CD4-positive, CD25-positive, alpha-beta regulatory T cell (primary cell): Measurements from ENCODE around the gene RHBDF1. TPM values are rescaled to one million over a fixed set of nuclear protein-coding genes. Genes with fewer than 3 reads are reported as not detected.
"Not testable (repeated sequence)": the region's sequence is repeated elsewhere in the genome, so short reads cannot be mapped to it uniquely, and the experiment has no call there.

Experiments used
- ATAC-seq, 2 donors: fragments of 150-1000 bp; cut with Tn5 transposase; one replicate each; pipeline ENCODE4 v1.10.0; 2021; ENCODE audit warnings: low read depth in 2 of 2, moderate number of reproducible peaks in 2 of 2, moderate library complexity in 1 of 2
- DNase-seq, 3 donors: peaks; one replicate each; pipeline versions ENCODE4 v3.0.0 to v3.0.0-alpha.2; 2012 to 2022; ENCODE audit warnings: mixed read lengths in 1 of 3
- H3K27ac ChIP-seq: one replicate; pipeline ENCODE4 v1.7.0; 2013; ENCODE audit warnings: mild to moderate bottlenecking, low read length; ENCODE audit not compliant: insufficient read depth, poor library complexity, severe bottlenecking
- H3K27me3 ChIP-seq: one replicate; pipeline ENCODE4 v1.7.0; 2013; ENCODE audit warnings: low read length; ENCODE audit not compliant: control insufficient read depth, insufficient read depth
- H3K36me3 ChIP-seq: one replicate; pipeline ENCODE4 v1.7.0; 2013; ENCODE audit warnings: mild to moderate bottlenecking, low read length, moderate library complexity; ENCODE audit not compliant: control insufficient read depth, insufficient read depth
- H3K4me1 ChIP-seq: 2 replicates; pipeline ENCODE4 v1.7.0; 2013; ENCODE audit warnings: mild to moderate bottlenecking, low read length; ENCODE audit not compliant: insufficient read depth, control insufficient read depth, poor library complexity, severe bottlenecking
- H3K4me3 ChIP-seq: one replicate; pipeline ENCODE4 v1.7.0; 2013; ENCODE audit warnings: low read depth, mild to moderate bottlenecking, low read length, moderate library complexity
- H3K9me3 ChIP-seq, 2 experiments: 1 replicate in 1 of 2; 2 replicates in 1 of 2; pipeline ENCODE4 v1.7.0; 2013; ENCODE audit warnings: low read length in 2 of 2, mild to moderate bottlenecking in 1 of 2, moderate library complexity in 1 of 2; ENCODE audit not compliant: control insufficient read depth in 2 of 2
- H3K27ac Mint-ChIP-seq, 3 donors: one replicate each; pipeline ENCODE4 v1.8.0; 2020 to 2022; ENCODE audit warnings: mild to moderate bottlenecking in 3 of 3, mixed read lengths in 3 of 3, moderate library complexity in 2 of 3
- H3K27me3 Mint-ChIP-seq: one replicate; pipeline ENCODE4 v1.8.0; 2022; ENCODE audit warnings: mild to moderate bottlenecking, mixed read lengths
- H3K36me3 Mint-ChIP-seq: one replicate; pipeline ENCODE4 v1.8.0; 2020; ENCODE audit warnings: mixed read lengths
- H3K4me1 Mint-ChIP-seq, 4 donors: one replicate each; pipeline ENCODE4 v1.8.0; 2020 to 2022; ENCODE audit warnings: mixed read lengths in 4 of 4, mild to moderate bottlenecking in 1 of 4
- H3K4me3 Mint-ChIP-seq, 4 donors: one replicate each; pipeline ENCODE4 v1.8.0; 2020 to 2022; ENCODE audit warnings: mild to moderate bottlenecking in 4 of 4, mixed read lengths in 4 of 4, moderate library complexity in 3 of 4
- H3K9me3 Mint-ChIP-seq, 7 donors: one replicate each; pipeline ENCODE4 v1.8.0; 2020 to 2022; ENCODE audit warnings: mixed read lengths in 7 of 7, mild to moderate bottlenecking in 3 of 7, moderate library complexity in 2 of 7
- polyA plus RNA-seq, 4 donors: library from polyadenylated mRNA; unstranded; fragments of 300-500 nt; fragmentation: Illumina TruSeq; gene quantifications; one replicate each; pipeline ENCODE4 v1.2.3, GENCODE V29; 2021
- total RNA-seq: library from RNA; stranded (reverse); gene quantifications from one replicate; pipeline ENCODE4 v1.2.3, GENCODE V29; 2022

RHBDF1 gene
- total and polyA plus RNA-seq, 5 donors from 2014 or later, result 0.67 TPM; not detected in 4

GRCh38 chr16:50769-51591 is 21.5 kb downstream of the RHBDF1 start:
- H3K4me1 ChIP-seq, result peaks cover 27% of the 10 kb centered on the region
- H3K27ac ChIP-seq, result no peak overlapping the region
- H3K9me3 ChIP-seq, result no peaks in the 10 kb centered on the region
- peaks cover 32% of the 10 kb centered on the region for H3K36me3 ChIP-seq
- no peaks in the 10 kb centered on the region for H3K27me3 Mint-ChIP-seq
- peak overlapping the region; percentile 66 to 95 (median 80) for H3K4me3 Mint-ChIP-seq
- peaks cover 12 to 48% (median 28%) of the 10 kb centered on the region in 4 donors for H3K4me1 Mint-ChIP-seq
- H3K9me3 Mint-ChIP-seq, result no peaks in the 10 kb centered on the region
- peak overlapping the region; percentile 41 for H3K4me3 ChIP-seq
- DNase-seq, result no peak
- no peak for ATAC-seq
- peaks cover 24% of the 10 kb centered on the region for H3K36me3 Mint-ChIP-seq
- H3K27me3 ChIP-seq, result no peaks in the 10 kb centered on the region
- H3K27ac Mint-ChIP-seq, result peak overlapping the region in 1 of 3 donors; percentile 20

- ATAC-seq (no peak), DNase-seq (no peak)
- H3K27me3 Mint-ChIP-seq, result no peaks in the 10 kb centered on the region
- H3K4me3 Mint-ChIP-seq, result no peak overlapping the region
- peak overlapping the region in 1 of 3 donors; percentile 61 for H3K27ac Mint-ChIP-seq
- H3K36me3 Mint-ChIP-seq, result peaks cover 50% of the 10 kb centered on the region
- no peak overlapping the region for H3K4me3 ChIP-seq
- H3K4me1 ChIP-seq, result peaks cover 13% of the 10 kb centered on the region
- peaks cover 16 to 41% (median 28%) of the 10 kb centered on the region in 4 donors for H3K4me1 Mint-ChIP-seq
- H3K9me3 ChIP-seq, result no peaks in the 10 kb centered on the region
- no peak overlapping the region for H3K27ac ChIP-seq
- no peaks in the 10 kb centered on the region for H3K9me3 Mint-ChIP-seq
- peaks cover 59% of the 10 kb centered on the region for H3K36me3 ChIP-seq
- no peaks in the 10 kb centered on the region for H3K27me3 ChIP-seq
Measured at GRCh38 chr16:47234-47633, 25.2 kb downstream of the RHBDF1 start.

GRCh38 chr16:46510-46909 is 25.9 kb downstream of the RHBDF1 start:
- Mint-ChIP-seq H3K36me3 (peaks cover 56% of the 10 kb centered on the region), H3K4me1 (peaks cover 21 to 40% (median 33%) of the 10 kb centered on the region in 4 donors)
- H3K27me3 ChIP-seq, H3K9me3 Mint-ChIP-seq, H3K9me3 ChIP-seq, H3K27ac ChIP-seq, H3K4me3 Mint-ChIP-seq, H3K27ac Mint-ChIP-seq, DNase-seq, H3K4me3 ChIP-seq, H3K4me1 ChIP-seq, H3K27me3 Mint-ChIP-seq, ATAC-seq: not testable (repeated sequence)
- peaks cover 63% of the 10 kb centered on the region for H3K36me3 ChIP-seq

GRCh38 chr16:45454-45853 is 27.0 kb downstream of the RHBDF1 start:
- Mint-ChIP-seq H3K27ac (no peak overlapping the region), H3K9me3 (no peaks in the 10 kb centered on the region), H3K27me3 (no peaks in the 10 kb centered on the region), H3K4me3 (no peak overlapping the region), H3K36me3 (peaks cover 46% of the 10 kb centered on the region), H3K4me1 (peaks cover 14 to 30% (median 24%) of the 10 kb centered on the region in 4 donors)
- H3K27me3 ChIP-seq, result no peaks in the 10 kb centered on the region
- ATAC-seq, result no peak
- no peak overlapping the region for H3K4me3 ChIP-seq
- no peaks in the 10 kb centered on the region for H3K9me3 ChIP-seq
- no peak overlapping the region for H3K27ac ChIP-seq
- peaks cover 58% of the 10 kb centered on the region for H3K36me3 ChIP-seq
- H3K4me1 ChIP-seq, result no peaks in the 10 kb centered on the region
- no peak for DNase-seq

- no peak overlapping the region for H3K4me3 Mint-ChIP-seq
- Histone ChIP-seq H3K36me3 (peaks cover 52% of the 10 kb centered on the region), H3K27me3 (no peaks in the 10 kb centered on the region), H3K4me1 (peaks cover 2% of the 10 kb centered on the region), H3K27ac (no peak overlapping the region), H3K4me3 (no peak overlapping the region), H3K9me3 (no peaks in the 10 kb centered on the region)
- ATAC-seq, result no peak
- H3K4me1 Mint-ChIP-seq, result peaks cover 14 to 30% (median 22%) of the 10 kb centered on the region in 4 donors
- H3K27ac Mint-ChIP-seq, result peak overlapping the region in 1 of 3 donors; percentile 9
- no peak for DNase-seq
- H3K27me3 Mint-ChIP-seq, result no peaks in the 10 kb centered on the region
- no peaks in the 10 kb centered on the region for H3K9me3 Mint-ChIP-seq
- peaks cover 42% of the 10 kb centered on the region for H3K36me3 Mint-ChIP-seq
Measured at GRCh38 chr16:44655-45054, 27.8 kb downstream of the RHBDF1 start.

- peaks cover 15% of the 10 kb centered on the region for H3K4me1 ChIP-seq
- H3K27ac Mint-ChIP-seq, result no peak overlapping the region
- no peak for DNase-seq
Measured at GRCh38 chr16:43294-43693, 29.1 kb downstream of the RHBDF1 start.

GRCh38 chr16:42691-43090 is 29.7 kb downstream of the RHBDF1 start:
- no peaks in the 10 kb centered on the region for H3K9me3 ChIP-seq
- Mint-ChIP-seq H3K4me3 (no peak overlapping the region), H3K36me3 (peaks cover 39% of the 10 kb centered on the region), H3K27ac (peak overlapping the region in 1 of 3 donors; percentile 73), H3K9me3 (no peaks in the 10 kb centered on the region), H3K27me3 (no peaks in the 10 kb centered on the region), H3K4me1 (peaks cover 14 to 45% (median 33%) of the 10 kb centered on the region in 4 donors)
- H3K27me3 ChIP-seq, result no peaks in the 10 kb centered on the region
- H3K36me3 ChIP-seq, result peaks cover 46% of the 10 kb centered on the region
- peaks cover 19% of the 10 kb centered on the region for H3K4me1 ChIP-seq
- H3K27ac ChIP-seq, result no peak overlapping the region
- DNase-seq (no peak), ATAC-seq (no peak)
- no peak overlapping the region for H3K4me3 ChIP-seq

More at GRCh38 chr16:43294-43693, 29.1 kb downstream of the RHBDF1 start:
- Mint-ChIP-seq H3K9me3 (no peaks in the 10 kb centered on the region), H3K36me3 (peaks cover 42% of the 10 kb centered on the region), H3K4me1 (peaks cover 14 to 42% (median 30%) of the 10 kb centered on the region in 4 donors), H3K27me3 (no peaks in the 10 kb centered on the region), H3K4me3 (no peak overlapping the region)
- H3K27me3 ChIP-seq, result no peaks in the 10 kb centered on the region
- peaks cover 49% of the 10 kb centered on the region for H3K36me3 ChIP-seq
- no peak overlapping the region for H3K27ac ChIP-seq
- H3K4me3 ChIP-seq, result no peak overlapping the region
- no peak for ATAC-seq
- no peaks in the 10 kb centered on the region for H3K9me3 ChIP-seq

GRCh38 chr16:42069-42457 is 30.4 kb downstream of the RHBDF1 start:
- peaks cover 42% of the 10 kb centered on the region for H3K36me3 ChIP-seq
- no peak overlapping the region for H3K27ac ChIP-seq
- H3K4me1 Mint-ChIP-seq, result peaks cover 14 to 46% (median 37%) of the 10 kb centered on the region in 4 donors

More at GRCh38 chr16:42069-42457, 30.4 kb downstream of the RHBDF1 start:
- Histone ChIP-seq H3K4me1 (peaks cover 19% of the 10 kb centered on the region), H3K9me3 (no peaks in the 10 kb centered on the region), H3K27me3 (no peaks in the 10 kb centered on the region), H3K4me3 (no peak overlapping the region)
- peak overlapping the region in 2 of 3 donors; percentile 52 to 73 for H3K27ac Mint-ChIP-seq
- ATAC-seq (no peak), DNase-seq (no peak)
- no peaks in the 10 kb centered on the region for H3K9me3 Mint-ChIP-seq
- H3K4me3 Mint-ChIP-seq, result no peak overlapping the region
- H3K27me3 Mint-ChIP-seq, result no peaks in the 10 kb centered on the region
- peaks cover 35% of the 10 kb centered on the region for H3K36me3 Mint-ChIP-seq
